ENCODE data around the gene IL11. TPM values are rescaled to one million over a fixed set of nuclear protein-coding genes. Genes with fewer than 3 reads are reported as not detected.

Gene IL11
- polyA plus RNA-seq, 2 of the 4 experiments (the other 2 are of a cell fraction) = 52.4 to 100.0 TPM

DNA sequence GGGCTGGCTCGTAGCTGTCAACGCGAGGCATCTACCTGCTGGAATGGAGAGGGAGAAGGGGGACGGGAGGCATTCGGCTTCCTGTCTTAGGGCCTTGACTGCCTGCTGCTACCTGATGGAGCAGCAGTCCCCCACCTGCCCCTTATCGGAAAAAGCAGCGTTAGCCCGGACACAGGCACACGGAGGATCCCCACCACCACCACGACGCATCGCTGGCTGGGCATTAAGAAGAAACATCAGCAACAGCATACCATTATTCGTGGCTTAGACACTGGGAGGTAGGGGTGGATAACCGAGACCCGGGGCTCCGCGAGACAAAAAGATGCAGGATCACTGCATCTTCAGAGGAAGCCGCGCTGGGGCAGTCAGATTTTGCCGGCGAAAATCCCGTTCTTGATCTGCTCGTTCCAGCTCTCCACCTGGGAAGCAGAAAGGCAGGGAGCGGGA, 16.9 kb downstream of the IL11 start:
- peak overlapping the region in 1 of 2 experiments; percentile 84; a peak in 3 of 6 replicates for H3K27ac ChIP-seq
- no peak for DNase-seq (ENCODE audit: low read depth in 1 of 2, low spot score in 1 of 2)
- peak; percentile 8 to 11 for ATAC-seq
- H3K4me3 ChIP-seq = peak overlapping the region; percentile 50
- POLR2A ChIA-PET = interaction anchor here (1.0 to 2.0 kb wide), 2 partner anchors 14 to 54 kb away, joined by 3 to 10 read pairs; partner anchors contain the start of genes KMT5C and UBE2S
- peaks cover 12% of the 10 kb centered on the region for H3K4me1 ChIP-seq
- no peak for FAIRE-seq
- H3K9me3 ChIP-seq = no peaks in the 10 kb centered on the region
- H3K4me2 ChIP-seq = peak overlapping the region; percentile 82
- 19% methylated on average over 24 of the region's 24 CpGs for WGBS (ENCODE audit: missing lambda C conversion rate)
- CTCF ChIA-PET = interaction anchor here (1.5 to 3.2 kb wide), 3 partner anchors 14 to 51 kb away, joined by 4 to 18 read pairs (median 9); partner anchors contain the start of gene KMT5C
- TF ChIP-seq KDM5A (IDR thresholded peaks at IDR 0.05) = no peak
- TF ChIP-seq, protein P1, sequence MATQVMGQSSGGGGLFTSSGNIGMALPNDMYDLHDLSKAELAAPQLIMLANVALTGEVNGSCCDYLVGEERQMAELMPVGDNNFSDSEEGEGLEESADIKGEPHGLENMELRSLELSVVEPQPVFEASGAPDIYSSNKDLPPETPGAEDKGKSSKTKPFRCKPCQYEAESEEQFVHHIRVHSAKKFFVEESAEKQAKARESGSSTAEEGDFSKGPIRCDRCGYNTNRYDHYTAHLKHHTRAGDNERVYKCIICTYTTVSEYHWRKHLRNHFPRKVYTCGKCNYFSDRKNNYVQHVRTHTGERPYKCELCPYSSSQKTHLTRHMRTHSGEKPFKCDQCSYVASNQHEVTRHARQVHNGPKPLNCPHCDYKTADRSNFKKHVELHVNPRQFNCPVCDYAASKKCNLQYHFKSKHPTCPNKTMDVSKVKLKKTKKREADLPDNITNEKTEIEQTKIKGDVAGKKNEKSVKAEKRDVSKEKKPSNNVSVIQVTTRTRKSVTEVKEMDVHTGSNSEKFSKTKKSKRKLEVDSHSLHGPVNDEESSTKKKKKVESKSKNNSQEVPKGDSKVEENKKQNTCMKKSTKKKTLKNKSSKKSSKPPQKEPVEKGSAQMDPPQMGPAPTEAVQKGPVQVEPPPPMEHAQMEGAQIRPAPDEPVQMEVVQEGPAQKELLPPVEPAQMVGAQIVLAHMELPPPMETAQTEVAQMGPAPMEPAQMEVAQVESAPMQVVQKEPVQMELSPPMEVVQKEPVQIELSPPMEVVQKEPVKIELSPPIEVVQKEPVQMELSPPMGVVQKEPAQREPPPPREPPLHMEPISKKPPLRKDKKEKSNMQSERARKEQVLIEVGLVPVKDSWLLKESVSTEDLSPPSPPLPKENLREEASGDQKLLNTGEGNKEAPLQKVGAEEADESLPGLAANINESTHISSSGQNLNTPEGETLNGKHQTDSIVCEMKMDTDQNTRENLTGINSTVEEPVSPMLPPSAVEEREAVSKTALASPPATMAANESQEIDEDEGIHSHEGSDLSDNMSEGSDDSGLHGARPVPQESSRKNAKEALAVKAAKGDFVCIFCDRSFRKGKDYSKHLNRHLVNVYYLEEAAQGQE (IDR thresholded peaks at IDR 0.05) = no peak

- peak overlapping the region; percentile 82 for H3K4me2 ChIP-seq
- no peak overlapping the region for H3K27ac ChIP-seq
- H3K4me1 ChIP-seq = peaks cover 12% of the 10 kb centered on the region
- ChIA-PET POLR2A (interaction anchor here (1.0 to 2.0 kb wide), 2 partner anchors 13 to 55 kb away, joined by 3 to 10 read pairs; partner anchors contain the start of genes KMT5C and UBE2S), CTCF (interaction anchor here (0.5 to 3.2 kb wide), 8 partner anchors 8 to 282 kb away, joined by 3 to 18 read pairs (median 4); partner anchors contain the start of genes KMT5C, TMEM150B and TMEM238)
- no peak for DNase-seq (ENCODE audit: low read depth in 1 of 2, low spot score in 1 of 2)
- TF ChIP-seq MAFK (IDR thresholded peaks at IDR 0.05; ENCODE audit: partially characterized antibody) (no peak), CBX2 (IDR thresholded peaks at IDR 0.05; ENCODE audit: borderline replicate concordance, low read depth) (no peak), ESRRA (IDR thresholded peaks at IDR 0.05; ENCODE audit: borderline replicate concordance, low read length) (no peak), TFCP2L1 (CRISPR knock-in tag; IDR thresholded peaks at IDR 0.05) (no peak), GATA3 (IDR thresholded peaks at IDR 0.05; ENCODE audit: borderline replicate concordance) (no peak), EP300 (IDR thresholded peaks at IDR 0.05) (no peak), RAD21 (conservative IDR thresholded peaks at IDR 0.05 in 1 of 2, IDR thresholded peaks at IDR 0.05 in 1 of 2) (no peak; a peak in 1 of 5 replicates), HOXB5 (CRISPR knock-in tag; IDR thresholded peaks at IDR 0.05) (no peak), EHMT2 (IDR thresholded peaks at IDR 0.05; ENCODE audit: low read depth) (no peak), RNF2 (IDR thresholded peaks at IDR 0.05; ENCODE audit: borderline replicate concordance, low read depth) (no peak), CBX8 (IDR thresholded peaks at IDR 0.05) (no peak), NR3C1 (IDR thresholded peaks at IDR 0.05) (no peak), POLR2AphosphoS2 (conservative IDR thresholded peaks at IDR 0.05; ENCODE audit: low read length) (no peak), EHF (CRISPR knock-in tag; IDR thresholded peaks at IDR 0.05) (no peak), ZSCAN20 (CRISPR knock-in tag; IDR thresholded peaks at IDR 0.05) (no peak), FOSB (CRISPR knock-in tag; IDR thresholded peaks at IDR 0.05) (no peak), ZC3H11A (IDR thresholded peaks at IDR 0.05) (no peak), RARB (CRISPR knock-in tag; IDR thresholded peaks at IDR 0.05) (no peak), BHLHE40 (IDR thresholded peaks at IDR 0.05; ENCODE audit: low read depth, low read length) (no peak)
- TF ChIP-seq, protein P2, sequence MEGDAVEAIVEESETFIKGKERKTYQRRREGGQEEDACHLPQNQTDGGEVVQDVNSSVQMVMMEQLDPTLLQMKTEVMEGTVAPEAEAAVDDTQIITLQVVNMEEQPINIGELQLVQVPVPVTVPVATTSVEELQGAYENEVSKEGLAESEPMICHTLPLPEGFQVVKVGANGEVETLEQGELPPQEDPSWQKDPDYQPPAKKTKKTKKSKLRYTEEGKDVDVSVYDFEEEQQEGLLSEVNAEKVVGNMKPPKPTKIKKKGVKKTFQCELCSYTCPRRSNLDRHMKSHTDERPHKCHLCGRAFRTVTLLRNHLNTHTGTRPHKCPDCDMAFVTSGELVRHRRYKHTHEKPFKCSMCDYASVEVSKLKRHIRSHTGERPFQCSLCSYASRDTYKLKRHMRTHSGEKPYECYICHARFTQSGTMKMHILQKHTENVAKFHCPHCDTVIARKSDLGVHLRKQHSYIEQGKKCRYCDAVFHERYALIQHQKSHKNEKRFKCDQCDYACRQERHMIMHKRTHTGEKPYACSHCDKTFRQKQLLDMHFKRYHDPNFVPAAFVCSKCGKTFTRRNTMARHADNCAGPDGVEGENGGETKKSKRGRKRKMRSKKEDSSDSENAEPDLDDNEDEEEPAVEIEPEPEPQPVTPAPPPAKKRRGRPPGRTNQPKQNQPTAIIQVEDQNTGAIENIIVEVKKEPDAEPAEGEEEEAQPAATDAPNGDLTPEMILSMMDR (IDR thresholded peaks at IDR 0.05) = no peak
- no peak for ATAC-seq
- no peak for FAIRE-seq
- H3K4me3 ChIP-seq = no peak overlapping the region
- H3K9me3 ChIP-seq = no peaks in the 10 kb centered on the region
- 66% methylated on average over 25 of the region's 25 CpGs for WGBS (ENCODE audit: missing lambda C conversion rate)
These were observed 17.6 kb downstream of the IL11 start for GRCh38 chr19:55352549-55353145.
